Stomach (tissue), 9 donors: Measurements from ENCODE around the gene THUMPD3. TPM values are rescaled to one million over a fixed set of nuclear protein-coding genes. Genes with fewer than 3 reads are reported as not detected.
A peak's percentile ranks its signal among the peaks of the same experiment; 100 is the strongest.

Experiments
- DNase-seq, 2 donors: peaks; one replicate each; pipeline versions ENCODE4 v3.0.0 to v3.0.0-alpha.2; 2013 to 2019
- H3K27ac ChIP-seq, 5 donors: fragments of 200-600 bp in 4 of 5; sonication (generic) in 4 of 5; one replicate each; pipeline ENCODE4 v1.5.1; 2013 to 2019; ENCODE audit warnings: mild to moderate bottlenecking in 1 of 5, moderate library complexity in 1 of 5
- H3K27me3 ChIP-seq, 3 donors: fragments of 200-600 bp; sonication (generic); one replicate each; pipeline ENCODE4 v1.5.1; 2017 to 2019; ENCODE audit warnings: mixed run types in 1 of 3
- H3K36me3 ChIP-seq, 4 donors: fragments of 200-600 bp; sonication (generic); 1 replicate in 3 of 4; 2 replicates in 1 of 4; pipeline ENCODE4 v1.5.1; 2016 to 2019
- H3K4me1 ChIP-seq, 4 donors: fragments of 200-600 bp; sonication (generic); one replicate each; pipeline ENCODE4 v1.5.1; 2016 to 2019
- H3K4me3 ChIP-seq, 4 donors: fragments of 200-600 bp; sonication (generic) in 3 of 4; one replicate each; pipeline ENCODE4 v1.5.1; 2016 to 2019; ENCODE audit warnings: mild to moderate bottlenecking in 1 of 4
- H3K9me3 ChIP-seq, 4 donors: fragments of 200-600 bp; sonication (generic); one replicate each; pipeline ENCODE4 v1.5.1; 2016 to 2019
- CTCF ChIP-seq, 7 experiments: fragments of 450-650 bp in 4 of 7; fragments of 200-600 bp in 3 of 7; sonication (generic) in 3 of 7; IDR thresholded peaks; one replicate each; pipeline ENCODE4 v1.5.1; 2016 to 2019; ENCODE audit warnings: antibody characterized with exemption in 7 of 7, control low read depth in 2 of 7, mild to moderate bottlenecking in 1 of 7
- EP300 ChIP-seq: sonication (generic); formaldehyde crosslinking; IDR thresholded peaks from one replicate; pipeline ENCODE4 v1.6.1; 2017; ENCODE audit warnings: antibody characterized with exemption
- POLR2A ChIP-seq, 4 donors: fragments of 450-650 bp; IDR thresholded peaks; one replicate each; pipeline ENCODE4 v1.6.1; 2016; ENCODE audit warnings: antibody characterized with exemption in 4 of 4, control low read depth in 2 of 4, mild to moderate bottlenecking in 1 of 4, moderate library complexity in 1 of 4
- POLR2AphosphoS5 ChIP-seq, 3 donors: sonication (generic); formaldehyde crosslinking; IDR thresholded peaks; one replicate each; pipeline ENCODE4 v1.6.1; 2016; ENCODE audit warnings: antibody characterized with exemption in 3 of 3
- WGBS, 5 donors: extraction: QIAGEN DNeasy Blood & Tissue Kit in 3 of 5; methylation state at CpG; one replicate each; pipeline versions ENCODE4 v1.1.5 to v1.1.7; 2013 to 2018; 5-methylcytosine and 5-hydroxymethylcytosine counted together
- intact Hi-C: fragments of 100-400 bp; cut with DNase I; formaldehyde crosslinking; loops from one replicate; pipeline ENCODE4 v1.15.1; 2023; ENCODE audit warnings: low total_unique reads
- polyA plus RNA-seq, 3 donors: library from polyadenylated mRNA; stranded (reverse); fragments of 200-250 nt; gene quantifications; one replicate each; pipeline ENCODE4 v1.2.3, GENCODE V29; 2013
- total RNA-seq, 5 donors: library from RNA; depleted of rRNA; stranded (reverse); fragments of >200 nt; gene quantifications; one replicate each; pipeline versions ENCODE4 v1.1.0 to v1.2.3, GENCODE V29; 2014 to 2016
- donor health status: healthy with polysubstance abuse.
- donor health status: Bipolar disorder and iron deficiency.
- donor health status: healthy.

THUMPD3 gene
- total and polyA plus RNA-seq, 8 donors, result 4.7 to 255 (median 24.1) TPM

GRCh38 chr3:9396632-9397331, 33.9 kb downstream of the THUMPD3 start:
- WGBS, 5 donors, result 0 to 1% (median 1%) methylated on average over 42 to 71 of the region's 71 CpGs
- intact Hi-C loops, result no loop called here
- Histone ChIP-seq H3K27ac (peak overlapping the region; percentile 93 to 100 (median 99)), H3K36me3 (peaks cover 4 to 19% (median 14%) of the 10 kb centered on the region in 4 donors), H3K4me1 (peaks cover 52 to 75% (median 66%) of the 10 kb centered on the region in 4 donors), H3K9me3 (no peaks in the 10 kb centered on the region), H3K4me3 (peak overlapping the region; percentile 65 to 97 (median 85)), H3K27me3 (no peaks in the 10 kb centered on the region)
- peak in 1 of 4 donors; percentile 25 for TF ChIP-seq POLR2A (IDR thresholded peaks at IDR 0.05)
- TF ChIP-seq POLR2AphosphoS5 (IDR thresholded peaks at IDR 0.05), result peak; percentile 29 to 78 (median 33)
- TF ChIP-seq CTCF (IDR thresholded peaks at IDR 0.05), result no peak
- DNase-seq, result peak; percentile 98 to 99

GRCh38 chr3:9397332-9397905, 34.6 kb downstream of the THUMPD3 start, which contains the start of gene SETD5:
TSS of gene SETD5 (plus strand) at chr3:9397615. CDS start at chr3:9428939, 31,324 bp downstream.
- Histone ChIP-seq H3K9me3 (no peaks in the 10 kb centered on the region), H3K27me3 (no peaks in the 10 kb centered on the region), H3K4me3 (peak within 1 kb of the TSS; percentile 65 to 97 (median 85)), H3K27ac (peak within 1 kb of the TSS; percentile 93 to 100 (median 99)), H3K4me1 (peaks cover 52 to 75% (median 67%) of the 10 kb centered on the region in 4 donors), H3K36me3 (peaks cover 4 to 18% (median 14%) of the 10 kb centered on the region in 4 donors)
- 0 to 1% (median 0%) methylated on average over 27 to 48 of the region's 63 CpGs for WGBS, 5 donors
- intact Hi-C loops, result no loop called here
- DNase-seq, result peak; percentile 99
- TF ChIP-seq POLR2A (IDR thresholded peaks at IDR 0.05) (peak in 2 of 4 donors; percentile 93 to 96), POLR2AphosphoS5 (IDR thresholded peaks at IDR 0.05) (peak; percentile 98 to 99 (median 98)), CTCF (IDR thresholded peaks at IDR 0.05) (no peak)

GRCh38 chr3:9397906-9398699, 35.2 kb downstream of the THUMPD3 start:
- intact Hi-C loops, result no loop called here
- 1% methylated on average over 38 to 47 of the region's 47 CpGs for WGBS, 5 donors
- H3K27me3 ChIP-seq, result no peaks in the 10 kb centered on the region
- peaks cover 4 to 18% (median 12%) of the 10 kb centered on the region in 4 donors for H3K36me3 ChIP-seq
- H3K9me3 ChIP-seq, result no peaks in the 10 kb centered on the region
- DNase-seq, result peak; percentile 43 to 85
- peak overlapping the region; percentile 65 to 97 (median 85) for H3K4me3 ChIP-seq
- H3K27ac ChIP-seq, result peak overlapping the region; percentile 93 to 100 (median 99)
- no peak for TF ChIP-seq POLR2A (IDR thresholded peaks at IDR 0.05)
- TF ChIP-seq POLR2AphosphoS5 (IDR thresholded peaks at IDR 0.05), result no peak
- no peak for TF ChIP-seq CTCF (IDR thresholded peaks at IDR 0.05)
- no peak for TF ChIP-seq EP300
- peaks cover 52 to 75% (median 70%) of the 10 kb centered on the region in 4 donors for H3K4me1 ChIP-seq

GRCh38 chr3:9398700-9399336, 36.0 kb downstream of the THUMPD3 start:
- intact Hi-C loops, result no loop called here
- H3K36me3 ChIP-seq, result peaks cover 4 to 10% (median 5%) of the 10 kb centered on the region in 4 donors
- WGBS, 5 donors, result 0 to 2% (median 1%) methylated on average over 7 of the region's 7 CpGs
- H3K9me3 ChIP-seq, result no peaks in the 10 kb centered on the region
- peaks cover 58 to 75% (median 69%) of the 10 kb centered on the region in 4 donors for H3K4me1 ChIP-seq
- H3K27me3 ChIP-seq, result no peaks in the 10 kb centered on the region
- TF ChIP-seq POLR2AphosphoS5 (IDR thresholded peaks at IDR 0.05), result no peak
- TF ChIP-seq CTCF (IDR thresholded peaks at IDR 0.05), result no peak
- no peak for TF ChIP-seq POLR2A (IDR thresholded peaks at IDR 0.05)
- no peak for TF ChIP-seq EP300
- peak overlapping the region; percentile 93 to 100 (median 99) for H3K27ac ChIP-seq
- peak in 1 of 2 donors; percentile 70 for DNase-seq
- H3K4me3 ChIP-seq, result peak overlapping the region; percentile 65 to 97 (median 85)
